GM19025 (cell line): ENCODE measurements around the gene SYNE1.
A peak's percentile ranks its signal among the peaks of the same experiment; 100 is the strongest.
"Not testable (repeated sequence)": the region's sequence is repeated elsewhere in the genome, so short reads cannot be mapped to it uniquely, and the experiment has no call there.

Experiments used
- ATAC-seq: cut with Tn5 transposase; IDR thresholded peaks from one replicate; pipeline ENCODE4 v1.9.1; 2021; ENCODE audit warnings: mild to moderate bottlenecking, low read depth, moderate library complexity; ENCODE audit not compliant: unreplicated experiment

The SYNE1 gene, protein sequence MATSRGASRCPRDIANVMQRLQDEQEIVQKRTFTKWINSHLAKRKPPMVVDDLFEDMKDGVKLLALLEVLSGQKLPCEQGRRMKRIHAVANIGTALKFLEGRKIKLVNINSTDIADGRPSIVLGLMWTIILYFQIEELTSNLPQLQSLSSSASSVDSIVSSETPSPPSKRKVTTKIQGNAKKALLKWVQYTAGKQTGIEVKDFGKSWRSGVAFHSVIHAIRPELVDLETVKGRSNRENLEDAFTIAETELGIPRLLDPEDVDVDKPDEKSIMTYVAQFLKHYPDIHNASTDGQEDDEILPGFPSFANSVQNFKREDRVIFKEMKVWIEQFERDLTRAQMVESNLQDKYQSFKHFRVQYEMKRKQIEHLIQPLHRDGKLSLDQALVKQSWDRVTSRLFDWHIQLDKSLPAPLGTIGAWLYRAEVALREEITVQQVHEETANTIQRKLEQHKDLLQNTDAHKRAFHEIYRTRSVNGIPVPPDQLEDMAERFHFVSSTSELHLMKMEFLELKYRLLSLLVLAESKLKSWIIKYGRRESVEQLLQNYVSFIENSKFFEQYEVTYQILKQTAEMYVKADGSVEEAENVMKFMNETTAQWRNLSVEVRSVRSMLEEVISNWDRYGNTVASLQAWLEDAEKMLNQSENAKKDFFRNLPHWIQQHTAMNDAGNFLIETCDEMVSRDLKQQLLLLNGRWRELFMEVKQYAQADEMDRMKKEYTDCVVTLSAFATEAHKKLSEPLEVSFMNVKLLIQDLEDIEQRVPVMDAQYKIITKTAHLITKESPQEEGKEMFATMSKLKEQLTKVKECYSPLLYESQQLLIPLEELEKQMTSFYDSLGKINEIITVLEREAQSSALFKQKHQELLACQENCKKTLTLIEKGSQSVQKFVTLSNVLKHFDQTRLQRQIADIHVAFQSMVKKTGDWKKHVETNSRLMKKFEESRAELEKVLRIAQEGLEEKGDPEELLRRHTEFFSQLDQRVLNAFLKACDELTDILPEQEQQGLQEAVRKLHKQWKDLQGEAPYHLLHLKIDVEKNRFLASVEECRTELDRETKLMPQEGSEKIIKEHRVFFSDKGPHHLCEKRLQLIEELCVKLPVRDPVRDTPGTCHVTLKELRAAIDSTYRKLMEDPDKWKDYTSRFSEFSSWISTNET (N-terminal part only)

DNA sequence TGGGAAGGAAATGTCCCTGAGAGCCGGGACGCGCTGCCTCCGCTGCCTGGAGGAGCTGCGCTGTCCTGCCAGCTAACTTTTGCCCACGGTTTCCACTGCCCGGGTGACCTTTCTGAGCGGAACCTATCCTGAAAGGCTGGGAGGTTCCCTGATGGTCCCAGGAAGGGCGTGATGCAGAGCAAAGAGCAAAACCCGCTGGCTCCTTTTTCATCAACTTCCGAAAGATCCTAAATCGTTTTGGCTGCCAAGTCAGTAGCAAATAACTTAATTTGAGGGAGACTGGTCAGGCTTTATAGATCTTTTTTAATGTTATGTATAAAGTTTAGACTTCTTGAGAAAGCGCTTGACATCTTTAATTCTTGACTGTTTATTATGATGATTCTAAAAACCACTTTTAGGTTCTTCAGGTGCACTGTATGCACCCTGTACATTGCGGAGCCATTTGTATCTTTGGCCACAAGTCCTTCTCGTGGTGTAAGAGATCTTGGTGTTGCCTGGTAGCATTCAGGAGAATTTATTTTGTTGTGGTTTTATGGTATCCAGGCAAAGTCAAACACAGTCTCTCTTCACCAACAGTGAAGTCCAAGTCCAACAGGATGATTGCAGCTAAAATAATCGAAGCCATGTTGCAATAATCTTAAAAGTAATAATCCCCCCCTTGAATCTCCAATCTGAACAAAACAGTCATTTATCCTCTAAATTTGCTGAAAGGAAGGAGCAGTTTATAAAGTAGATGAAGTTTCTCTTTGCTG lies at the start of gene SYNE1:
TSS of gene SYNE1 (minus strand) at position 67 of the 752 bp plus-strand sequence. CDS start 9,031 bp downstream, outside the sequence.
- ATAC-seq = no peak

GRCh38 chr6:152685819-152686218 lies 48.7 kb upstream of the SYNE1 start:
- no peak for ATAC-seq

DNA sequence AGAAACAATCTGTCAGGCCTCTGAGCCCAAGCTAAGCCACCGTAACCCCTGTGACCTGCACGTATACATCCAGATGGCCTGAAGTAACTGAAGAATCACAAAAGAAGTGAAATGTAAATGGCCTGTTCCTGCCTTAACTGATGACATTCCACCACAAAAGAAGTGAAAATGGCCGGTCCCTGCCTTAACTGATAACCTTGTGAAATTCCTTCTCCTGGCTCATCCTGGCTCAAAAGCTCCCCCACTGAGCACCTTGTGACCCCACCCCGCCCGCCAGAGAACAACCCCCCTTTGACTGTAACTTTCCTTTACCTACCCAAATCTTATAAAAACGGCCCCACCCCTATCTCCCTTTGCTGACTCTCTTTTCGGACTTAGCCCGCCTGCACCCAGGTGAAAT lies 45.8 kb upstream of the SYNE1 start:
- not testable (repeated sequence) for ATAC-seq

DNA sequence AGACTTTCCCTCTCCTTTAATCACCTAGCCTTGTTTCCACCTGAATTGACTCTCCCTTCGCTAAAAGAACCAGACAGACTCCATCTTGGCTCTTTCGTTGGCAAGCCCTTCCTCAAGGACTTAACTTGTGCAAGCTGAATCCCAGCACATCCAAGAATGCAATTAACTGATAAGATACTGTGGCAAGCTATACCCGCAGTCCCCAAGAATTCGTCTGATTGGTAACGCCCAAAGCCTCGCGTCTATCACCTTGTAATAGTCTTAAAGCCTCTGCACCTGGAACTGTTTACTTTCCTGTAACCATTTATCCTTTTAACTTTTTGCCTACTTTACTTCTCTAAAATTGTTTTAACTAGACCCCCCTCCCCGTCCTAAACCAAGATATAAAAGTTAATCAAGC lies 45.0 kb upstream of the SYNE1 start:
- ATAC-seq = no peak

GRCh38 chr6:152680879-152681517 lies 43.8 kb upstream of the SYNE1 start:
- ATAC-seq = no peak

DNA sequence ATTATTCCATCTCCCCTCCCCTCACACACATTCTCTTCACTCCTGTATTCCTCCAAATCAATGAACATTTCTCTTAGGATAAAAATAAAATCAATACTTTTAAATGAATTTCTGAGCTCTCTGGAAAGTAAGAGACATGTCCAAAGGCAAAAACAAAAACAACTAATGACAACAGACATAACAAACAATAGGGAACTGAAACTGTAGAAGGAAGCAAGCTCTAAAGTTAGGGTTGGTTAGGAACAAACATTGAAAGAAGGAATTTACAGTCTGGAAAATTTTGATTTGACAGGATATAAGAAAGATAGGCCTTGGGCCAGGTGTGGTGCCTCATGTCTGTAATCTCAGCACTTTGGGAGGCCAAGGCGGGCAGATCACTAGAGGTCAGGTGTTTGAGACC lies 43.0 kb upstream of the SYNE1 start:
- ATAC-seq = no peak

DNA sequence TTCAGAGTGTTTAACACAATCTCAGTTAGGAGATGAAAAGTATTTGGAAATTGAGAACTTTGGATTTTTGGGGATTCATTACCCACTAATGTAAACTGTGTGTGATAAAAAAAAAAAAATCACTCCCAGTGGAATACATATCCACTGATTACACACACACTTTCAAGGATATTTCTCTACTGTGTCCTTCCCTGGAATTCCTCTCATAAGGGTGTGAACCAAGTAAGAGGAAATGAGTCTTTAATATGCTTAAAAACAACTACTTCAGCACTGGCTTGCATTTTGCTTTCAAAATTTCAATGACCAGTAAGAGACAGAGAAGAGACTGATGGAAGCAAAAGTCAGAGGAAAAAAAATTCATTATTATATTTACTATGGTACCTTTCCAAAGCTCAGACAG lies 36.1 kb upstream of the SYNE1 start:
- no peak for ATAC-seq

- no peak for ATAC-seq
Measured at GRCh38 chr6:152671171-152671570, 34.0 kb upstream of the SYNE1 start.

DNA sequence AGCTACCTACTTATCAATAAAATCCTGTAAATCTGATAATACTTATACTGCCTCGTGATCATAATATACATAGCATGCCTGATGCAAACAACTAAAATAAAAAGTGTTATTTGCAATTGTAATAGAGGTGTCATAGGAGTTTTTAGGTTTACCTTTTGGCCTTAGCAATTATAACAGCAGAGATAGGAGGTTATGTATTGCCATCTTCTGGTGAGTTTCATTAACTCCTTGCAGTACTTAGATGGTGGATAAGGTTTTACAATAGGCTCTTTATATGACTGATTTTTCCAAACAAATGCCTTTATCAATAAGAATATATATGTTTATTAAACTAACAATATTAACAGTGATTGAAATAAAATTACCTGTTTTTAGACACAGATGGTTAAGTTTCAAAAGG lies 32.7 kb upstream of the SYNE1 start:
- ATAC-seq = no peak

- ATAC-seq = no peak
Measured at GRCh38 chr6:152661776-152662175, 24.6 kb upstream of the SYNE1 start.

DNA sequence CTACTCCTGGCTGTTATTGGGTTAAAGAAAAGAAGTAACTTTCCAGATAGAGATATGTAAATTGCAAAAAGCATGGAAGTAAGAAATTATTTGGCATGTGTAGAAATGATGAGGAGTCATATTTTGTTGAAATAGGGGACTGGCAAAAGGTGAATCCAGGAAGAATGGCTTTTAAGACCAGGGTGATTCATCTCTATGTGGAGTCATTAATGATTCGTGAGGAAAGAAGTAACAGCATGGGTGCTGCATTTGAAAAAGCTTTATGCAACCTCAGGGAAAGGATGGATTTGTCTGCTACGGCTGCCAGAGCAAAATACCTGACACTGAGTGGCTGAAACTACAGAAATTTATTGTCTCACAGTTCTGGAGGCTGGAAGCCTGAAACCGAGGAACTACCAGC lies 14.8 kb upstream of the SYNE1 start:
- no peak for ATAC-seq

DNA sequence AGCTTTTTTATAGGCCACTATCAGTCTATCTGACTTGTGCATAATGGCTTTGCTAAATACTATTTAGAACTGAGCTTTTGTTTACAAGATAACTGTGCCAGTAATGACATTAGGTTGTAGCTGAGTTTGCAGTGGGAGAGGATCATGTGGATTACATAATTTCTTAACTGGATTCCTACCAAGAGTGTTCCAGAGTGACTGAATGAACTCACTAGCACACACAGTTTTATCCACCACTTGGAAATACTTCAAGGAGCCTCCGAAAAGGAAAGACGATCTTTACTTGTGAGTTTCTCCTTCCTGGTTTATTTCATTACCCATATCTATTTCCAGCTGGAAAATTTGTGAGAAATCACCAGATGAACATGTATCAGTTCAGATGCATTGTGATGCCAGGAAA lies 10.9 kb upstream of the SYNE1 start:
- ATAC-seq = no peak

DNA sequence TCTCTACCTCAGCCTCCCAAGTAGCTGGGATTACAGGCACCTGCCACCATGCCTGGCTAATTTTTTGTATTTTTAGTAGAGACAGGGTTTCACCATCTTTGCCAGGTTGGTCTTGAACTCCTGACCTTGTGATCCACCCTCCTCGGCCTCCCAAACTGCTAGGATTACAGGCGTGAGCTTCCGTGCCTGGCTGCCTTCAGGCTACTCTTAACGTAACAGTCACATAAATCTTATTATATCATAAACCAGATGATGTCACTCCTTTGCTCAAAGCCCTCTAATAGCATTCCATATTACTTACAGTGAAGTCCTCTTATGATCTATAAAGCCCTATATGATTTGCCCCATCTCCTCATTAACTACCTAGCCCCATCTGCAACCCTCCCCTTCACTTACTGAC lies 9.6 kb upstream of the SYNE1 start:
- ATAC-seq = not testable (repeated sequence)

DNA sequence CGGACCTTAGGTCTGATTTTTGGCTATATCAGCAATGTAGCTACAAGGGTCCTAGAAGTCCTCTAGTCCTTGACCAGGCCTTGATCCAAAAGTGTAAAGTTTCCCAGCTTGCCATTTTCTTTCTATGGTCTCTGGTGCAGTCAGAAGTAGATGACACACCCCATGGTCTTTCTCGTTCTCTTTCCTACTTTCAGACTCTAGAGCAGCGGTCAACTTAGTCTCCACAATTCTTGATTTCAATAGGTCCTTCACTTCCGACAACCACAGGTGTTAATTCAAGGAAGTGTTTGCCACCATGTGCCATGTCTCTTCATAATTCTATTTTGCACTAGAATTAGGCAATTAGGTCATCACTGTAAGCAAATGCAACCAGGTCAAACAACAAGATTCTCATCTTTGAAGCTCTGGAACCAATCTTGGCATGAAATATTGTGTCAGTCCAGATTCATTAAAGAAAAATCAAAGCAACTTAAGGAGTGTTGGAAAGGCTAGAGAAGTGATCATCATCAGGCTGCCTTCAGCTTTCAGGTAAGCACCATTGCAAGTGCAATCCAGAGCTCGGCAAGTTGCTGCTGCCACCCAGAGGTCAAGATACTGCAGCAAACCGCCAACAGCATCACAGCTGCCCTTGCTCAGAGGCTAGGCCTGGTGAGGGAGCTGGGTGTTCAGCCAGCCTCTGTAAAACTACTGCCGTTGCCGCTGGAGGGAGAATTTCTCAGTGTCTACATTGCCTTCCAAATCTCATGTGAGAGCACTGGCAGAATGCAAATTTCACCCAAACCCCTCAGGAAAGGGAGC lies 5.6 kb upstream of the SYNE1 start:
- peak; percentile 82 for ATAC-seq

- ATAC-seq = peak; percentile 42
Measured at GRCh38 chr6:152636609-152637295, 410 bp downstream of the SYNE1 start.

- ATAC-seq = no peak
Measured at GRCh38 chr6:152636021-152636608, 1.0 kb downstream of the SYNE1 start.

GRCh38 chr6:152634773-152635172 lies 2.4 kb downstream of the SYNE1 start:
- no peak for ATAC-seq

DNA sequence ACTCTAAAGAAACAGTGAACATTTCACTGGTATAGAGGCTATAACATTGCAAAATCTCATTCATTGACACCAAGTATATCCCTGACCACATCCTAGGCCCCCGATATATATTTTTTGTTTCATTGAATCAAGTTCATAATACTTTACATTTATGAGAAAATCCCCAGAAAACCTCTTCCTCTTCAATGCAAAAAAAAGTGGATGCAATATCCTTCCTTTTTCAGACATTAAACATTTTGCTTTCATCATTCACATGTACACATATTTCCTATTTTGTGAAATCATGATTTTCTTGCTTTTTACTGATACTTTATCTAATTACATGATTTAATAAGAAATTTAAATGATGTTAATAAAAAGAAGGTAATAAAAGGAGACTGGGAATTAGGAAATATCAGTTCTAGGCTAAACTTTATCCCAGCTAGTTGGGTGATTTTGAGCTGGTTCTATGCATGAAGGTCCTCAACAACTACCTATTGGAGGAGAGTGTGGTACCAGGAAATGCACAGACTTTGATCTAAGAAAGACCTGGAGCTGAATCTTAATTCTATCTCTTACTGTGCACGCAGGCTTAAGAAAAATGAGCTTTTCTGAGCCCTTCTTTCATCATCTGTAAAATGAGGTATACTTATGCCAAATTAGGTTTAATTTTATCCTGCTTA lies 4.9 kb downstream of the SYNE1 start:
- no peak for ATAC-seq
